Activated effector memory CD4-positive, alpha-beta T cell treated with anti-CD3 and anti-CD28 coated beads, Interleukin-2, amount 50 U/mL, for 16 hours (primary cell): ENCODE data around the gene C15orf39.
"Not testable (repeated sequence)": the region's sequence is repeated elsewhere in the genome, so short reads cannot be mapped to it uniquely, and the experiment has no call there.

ENCODE experiments used
- DNase-seq: peaks from one replicate; pipeline ENCODE4 v3.0.0-alpha.2; 2020

The C15orf39 gene

DNA sequence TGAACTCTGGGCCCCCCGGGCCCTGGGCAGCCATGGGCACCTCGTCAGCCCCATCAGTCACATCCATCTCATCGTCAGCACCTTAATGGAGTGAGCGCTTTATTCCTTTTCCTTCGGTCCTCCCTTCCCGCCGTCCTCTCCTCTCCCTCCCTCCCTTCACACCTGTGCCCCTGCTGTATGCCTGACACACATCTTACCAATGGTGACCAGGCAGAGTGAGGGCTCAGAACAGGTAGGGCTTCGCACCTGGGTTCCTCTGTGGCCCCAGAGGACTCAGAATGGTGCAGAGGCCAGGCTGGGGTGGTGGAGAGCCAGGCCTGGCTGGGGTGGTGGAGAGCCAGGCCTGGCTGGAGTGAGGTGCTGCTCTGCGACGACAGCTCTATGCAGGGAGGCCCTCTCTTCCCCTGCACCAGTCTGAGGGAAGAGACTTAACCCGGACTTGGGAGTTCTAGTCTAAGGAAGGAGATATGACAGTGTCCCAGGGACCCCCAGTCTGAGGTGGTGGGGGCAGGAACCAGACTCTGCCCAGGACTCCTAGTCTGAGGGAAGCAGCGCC lies 11.6 kb downstream of the C15orf39 start:
- no peak for DNase-seq

DNA sequence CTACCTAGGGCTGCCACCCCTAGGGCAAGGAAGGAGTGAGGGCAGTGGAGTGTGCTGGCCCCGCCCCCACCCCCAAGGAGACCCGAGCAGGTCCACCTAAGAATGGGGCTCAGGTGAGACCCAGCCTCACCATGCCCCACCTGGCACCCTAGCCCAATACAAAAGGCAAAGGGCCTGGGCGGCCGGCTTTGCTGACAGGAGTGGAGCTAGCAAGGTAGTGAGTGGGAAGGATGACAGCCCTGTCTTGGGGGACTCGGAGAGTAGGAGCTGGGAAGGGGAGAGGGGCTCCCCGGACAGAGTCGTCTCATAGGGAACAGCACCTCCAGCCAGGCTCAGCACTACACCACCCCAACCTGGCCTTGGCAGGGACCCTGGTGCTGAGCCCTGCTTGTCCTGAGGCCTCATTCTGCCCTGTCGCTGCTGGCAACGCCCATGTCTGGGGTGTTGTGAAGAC lies 12.1 kb downstream of the C15orf39 start:
- no peak for DNase-seq

DNA sequence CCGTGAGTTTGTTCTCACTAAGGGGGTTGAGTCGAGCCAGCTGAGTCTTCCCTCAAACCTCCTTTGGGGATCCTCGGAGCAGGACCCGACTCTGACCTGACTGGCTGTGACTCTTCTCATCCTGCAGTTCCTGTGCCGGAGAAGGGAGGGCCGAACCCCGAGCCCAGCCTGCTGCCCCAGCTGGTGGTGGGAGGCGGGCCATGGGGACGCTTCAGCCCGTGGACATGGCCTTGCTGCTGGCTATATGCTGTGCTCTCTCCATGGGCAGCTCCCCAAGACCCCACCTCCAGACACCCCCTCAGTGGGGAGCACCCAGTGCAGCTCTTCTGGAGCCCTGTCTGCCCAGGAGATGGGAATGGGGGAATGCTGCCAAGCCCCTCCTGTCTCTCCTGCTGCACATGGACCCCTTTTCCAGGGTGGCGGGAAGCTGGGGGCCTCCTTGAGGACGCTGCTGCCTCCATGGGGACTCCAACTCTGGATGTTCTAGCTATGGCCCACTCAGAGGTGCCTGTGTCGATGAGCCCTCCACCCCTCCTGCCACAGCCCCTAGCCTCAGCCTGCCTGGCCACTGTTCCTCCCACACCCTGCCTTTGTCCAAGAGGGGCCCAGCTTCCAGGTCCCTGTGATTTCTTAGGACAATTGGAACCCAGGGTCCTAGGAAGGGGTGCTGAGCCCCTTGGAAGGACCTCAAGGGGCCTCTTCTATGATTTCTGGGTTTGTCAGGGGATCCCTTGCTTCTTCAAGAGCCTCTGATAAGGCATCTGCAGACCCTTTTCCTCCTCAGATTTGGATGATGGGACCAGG lies 12.8 kb downstream of the C15orf39 start:
- DNase-seq, result no peak

DNA sequence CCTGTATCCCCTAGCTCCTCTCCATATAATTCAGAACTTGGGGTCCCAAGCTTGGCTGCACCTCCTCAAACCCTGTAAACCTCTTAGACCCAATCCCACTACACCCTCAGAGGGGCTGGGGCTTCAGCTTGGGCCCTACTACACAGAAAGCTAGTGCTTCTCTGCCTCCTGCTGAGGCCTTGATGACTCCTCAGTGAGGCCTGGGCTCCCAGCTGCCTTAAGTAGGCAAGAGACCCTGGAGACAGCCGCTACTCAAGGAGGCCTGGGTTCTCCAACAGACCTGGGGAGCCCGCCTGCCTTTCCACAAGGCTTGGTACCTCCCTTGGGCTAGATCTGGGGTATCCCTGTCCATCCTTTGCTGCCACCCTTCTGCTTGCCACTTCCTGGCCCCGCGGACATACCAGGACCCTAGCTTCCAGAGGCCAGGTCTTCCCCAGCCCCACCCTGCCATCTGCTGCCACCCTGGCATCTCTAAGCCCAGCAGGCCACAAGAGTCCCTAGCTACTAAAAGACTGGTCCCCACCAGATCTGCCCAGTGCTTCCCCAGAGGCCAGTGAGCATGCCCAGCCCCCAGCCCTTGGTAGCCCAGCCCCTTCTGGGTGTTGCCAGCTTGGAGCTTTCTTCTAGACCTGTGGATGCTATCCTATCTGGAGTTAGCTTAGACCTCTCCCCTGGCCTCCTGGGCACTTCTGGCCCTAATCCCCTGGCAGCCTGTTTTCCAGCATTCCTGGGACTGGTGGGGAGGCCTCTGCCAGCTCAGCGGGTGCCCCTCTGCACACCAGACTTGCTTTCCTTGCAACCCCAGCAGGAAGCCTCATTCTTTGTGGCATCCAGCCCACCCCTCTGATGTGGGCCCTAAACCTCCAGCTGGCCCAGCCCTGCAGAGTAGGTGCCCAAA lies 13.7 kb downstream of the C15orf39 start:
- DNase-seq, result no peak

DNA sequence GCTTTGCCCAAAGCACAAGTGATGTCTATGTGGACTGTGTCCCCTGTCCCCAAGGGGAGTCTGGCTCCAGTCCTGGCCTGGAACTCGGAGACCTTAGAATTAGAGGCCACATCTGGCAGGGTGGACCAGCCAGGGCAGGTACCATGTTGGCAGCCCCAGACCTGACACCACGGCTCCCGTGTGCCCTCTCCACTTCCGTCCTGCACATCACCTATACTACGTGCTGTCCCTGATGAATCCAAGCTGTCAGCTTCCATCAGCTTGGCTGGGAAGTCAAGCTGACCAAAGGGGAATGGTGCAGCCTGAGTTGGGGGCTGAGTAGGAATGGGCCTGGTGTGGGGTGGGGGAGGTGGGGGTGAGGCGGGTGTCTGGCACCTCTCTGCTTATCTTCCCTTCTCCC lies 15.3 kb downstream of the C15orf39 start:
- no peak for DNase-seq

DNA sequence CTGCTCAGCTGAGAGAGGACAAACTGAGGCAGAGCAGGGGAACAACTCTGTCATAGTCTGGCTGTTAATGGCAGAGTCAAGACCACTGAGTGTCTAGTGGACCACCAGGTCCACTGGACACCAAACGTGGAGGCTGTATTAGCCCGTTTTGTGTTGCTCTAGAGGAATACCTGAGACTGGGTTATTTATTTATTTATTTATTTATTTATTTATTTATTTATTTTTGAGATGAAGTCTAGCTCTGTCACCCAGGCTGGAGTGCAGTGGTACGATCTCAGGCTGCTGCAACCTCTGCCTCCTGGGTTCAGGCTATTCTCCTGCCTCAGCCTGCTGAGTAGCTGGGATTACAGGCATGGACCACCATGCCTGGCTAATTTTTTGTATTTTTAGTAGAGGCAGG lies 15.9 kb downstream of the C15orf39 start:
- not testable (repeated sequence) for DNase-seq

DNA sequence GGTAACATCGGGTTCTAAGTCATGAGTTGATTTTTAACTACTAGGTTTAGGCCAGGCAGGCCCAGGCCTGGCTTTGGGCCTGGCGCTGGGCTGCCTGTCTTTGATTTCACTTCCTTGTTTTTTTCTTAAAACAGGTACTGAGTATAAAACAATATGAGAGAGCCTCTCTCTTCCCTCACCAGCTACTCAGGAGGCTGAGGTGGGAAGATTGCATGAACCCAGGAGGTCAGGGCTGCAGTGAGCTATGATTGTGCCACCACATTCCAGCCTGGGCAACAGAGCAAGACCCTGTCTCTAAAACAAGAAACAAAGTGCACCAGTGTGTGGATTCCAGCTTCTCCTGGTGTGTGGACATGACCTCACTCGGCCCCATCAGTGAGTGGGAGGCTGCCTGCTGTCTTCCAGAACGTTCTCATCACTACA lies 17.8 kb downstream of the C15orf39 start:
- DNase-seq, result not testable (repeated sequence)

DNA sequence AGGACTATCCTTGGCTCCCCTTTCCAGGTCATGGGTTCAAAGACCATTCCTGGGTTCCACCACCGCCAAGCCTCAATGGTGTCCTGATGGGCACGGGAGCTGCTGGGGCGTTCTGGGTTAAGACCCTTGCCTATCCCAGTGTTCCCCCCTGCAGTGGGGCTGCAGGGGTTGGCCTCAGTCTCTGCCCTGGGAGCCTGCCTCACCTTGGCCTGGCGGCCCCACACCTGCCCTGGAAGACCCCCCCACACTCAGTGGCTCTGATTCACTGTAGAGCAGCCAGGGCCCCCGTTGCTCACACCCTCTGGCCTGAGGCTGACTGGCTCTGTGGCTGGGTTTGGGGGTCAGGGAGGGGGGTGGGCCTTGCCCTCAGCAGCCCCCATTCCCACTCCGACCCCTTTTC lies 22.0 kb downstream of the C15orf39 start:
- DNase-seq, result no peak

DNA sequence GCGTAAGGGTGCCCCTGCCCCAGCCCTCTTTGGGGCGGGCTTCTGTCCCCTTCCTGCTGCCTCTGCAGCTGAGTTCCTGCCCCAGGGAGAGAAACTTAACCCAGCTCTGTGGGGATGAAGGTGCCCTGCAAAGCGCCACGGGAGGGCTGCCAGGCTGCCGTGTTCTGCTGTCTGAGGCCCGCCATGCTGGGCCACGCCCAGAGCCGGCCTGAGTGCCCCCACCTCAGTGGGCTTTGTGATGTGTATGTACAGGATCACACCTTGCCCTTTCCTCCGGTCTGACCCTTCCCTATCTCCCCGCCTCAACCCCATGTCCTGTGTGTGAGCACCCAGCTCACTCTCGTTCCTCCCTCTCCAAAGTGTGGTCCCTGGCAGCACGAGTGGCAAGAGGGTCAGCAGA lies 22.6 kb downstream of the C15orf39 start:
- no peak for DNase-seq

DNA sequence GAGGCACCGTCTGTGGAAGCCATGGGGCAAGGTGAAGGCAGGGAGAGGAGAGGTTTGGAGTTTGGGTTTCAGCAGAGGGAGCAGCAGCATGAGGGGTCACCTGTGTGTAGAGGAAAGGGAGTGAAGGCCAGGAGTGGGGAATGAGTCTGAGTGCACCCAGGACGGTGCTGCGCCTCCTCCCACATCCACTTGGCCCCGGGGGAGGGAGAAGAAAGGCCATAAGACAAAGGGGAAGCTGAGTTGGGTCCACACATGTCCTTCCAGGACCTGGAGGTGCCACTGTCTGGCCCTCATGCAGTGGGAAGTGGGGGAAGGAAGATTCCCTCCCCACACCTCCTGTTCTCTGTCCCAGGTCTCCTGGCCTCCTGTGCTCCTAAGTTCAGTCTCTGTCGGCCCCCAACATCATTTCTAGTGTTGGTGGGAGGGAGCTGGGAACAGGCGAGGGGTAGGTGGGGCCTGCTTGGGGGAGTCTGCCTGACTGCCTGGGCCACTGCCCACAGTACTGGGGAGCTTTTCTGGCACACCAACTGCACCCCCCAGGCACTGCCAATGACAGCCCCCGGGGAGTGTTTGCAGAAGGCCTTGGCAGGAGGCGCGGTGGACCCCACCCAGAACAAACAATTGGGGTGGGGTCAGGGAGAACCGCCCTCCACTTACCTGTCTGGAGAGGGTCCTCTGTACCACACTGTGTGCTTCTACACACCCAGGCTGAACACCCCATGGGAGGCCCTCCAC lies 23.6 kb downstream of the C15orf39 start:
- not testable (repeated sequence) for DNase-seq

DNA sequence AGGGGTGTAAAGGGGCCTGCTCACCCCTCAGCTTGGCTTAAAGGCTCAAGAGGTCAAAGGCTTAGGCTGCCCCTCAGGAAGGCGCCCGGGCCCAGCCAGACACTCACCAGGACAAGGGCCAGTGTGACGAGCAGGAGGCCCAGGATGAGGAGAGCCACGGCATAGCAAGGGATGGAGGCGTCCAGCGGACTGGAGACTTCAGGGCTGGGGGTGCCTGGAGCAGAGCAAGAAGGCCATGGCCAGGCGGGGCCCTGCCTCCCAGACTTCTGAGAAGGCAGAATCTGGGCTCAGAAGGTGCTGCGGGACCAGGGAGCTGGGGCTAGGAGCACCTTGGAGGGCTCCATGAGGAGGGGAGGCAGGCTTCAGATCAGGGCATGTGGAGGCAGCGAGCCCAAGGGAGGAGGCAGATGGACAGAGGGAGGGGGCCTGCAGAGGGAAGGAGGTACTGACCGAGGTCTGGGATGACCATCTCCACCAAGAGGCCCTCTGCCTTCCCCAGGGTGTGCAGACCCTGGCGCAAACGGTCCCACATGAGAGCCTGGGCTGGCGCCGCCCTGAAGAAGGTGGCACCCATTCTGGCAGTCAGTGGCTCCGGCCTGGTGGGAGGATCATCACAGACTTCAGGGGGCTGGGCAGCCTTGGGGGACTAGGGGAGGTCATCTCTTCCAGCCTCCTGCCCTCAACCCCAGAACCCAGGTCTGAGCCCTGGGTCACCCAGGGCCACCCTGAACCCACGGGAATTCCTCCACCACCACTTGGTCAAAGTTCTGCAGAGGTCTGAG lies 24.5 kb downstream of the C15orf39 start:
- DNase-seq, result no peak

DNA sequence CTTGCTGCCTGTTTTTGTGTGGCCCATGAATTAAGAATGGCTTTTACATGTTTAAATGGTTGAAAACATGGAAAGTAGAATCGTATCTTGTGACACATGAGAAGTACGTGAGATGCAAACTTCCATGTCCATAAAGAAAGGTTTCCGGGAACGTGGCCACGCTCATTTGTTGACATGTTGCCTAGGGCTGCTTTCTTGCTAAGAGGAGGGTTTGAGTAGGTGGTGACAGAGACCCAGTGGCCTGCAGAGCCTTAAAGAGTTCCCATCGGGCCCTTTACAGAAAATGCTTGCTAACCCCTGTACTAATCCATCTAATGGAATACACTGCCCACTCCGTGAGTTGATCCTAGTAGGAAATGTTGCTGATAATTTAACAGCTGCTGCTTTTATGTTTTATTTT lies 25.4 kb downstream of the C15orf39 start:
- not testable (repeated sequence) for DNase-seq

DNA sequence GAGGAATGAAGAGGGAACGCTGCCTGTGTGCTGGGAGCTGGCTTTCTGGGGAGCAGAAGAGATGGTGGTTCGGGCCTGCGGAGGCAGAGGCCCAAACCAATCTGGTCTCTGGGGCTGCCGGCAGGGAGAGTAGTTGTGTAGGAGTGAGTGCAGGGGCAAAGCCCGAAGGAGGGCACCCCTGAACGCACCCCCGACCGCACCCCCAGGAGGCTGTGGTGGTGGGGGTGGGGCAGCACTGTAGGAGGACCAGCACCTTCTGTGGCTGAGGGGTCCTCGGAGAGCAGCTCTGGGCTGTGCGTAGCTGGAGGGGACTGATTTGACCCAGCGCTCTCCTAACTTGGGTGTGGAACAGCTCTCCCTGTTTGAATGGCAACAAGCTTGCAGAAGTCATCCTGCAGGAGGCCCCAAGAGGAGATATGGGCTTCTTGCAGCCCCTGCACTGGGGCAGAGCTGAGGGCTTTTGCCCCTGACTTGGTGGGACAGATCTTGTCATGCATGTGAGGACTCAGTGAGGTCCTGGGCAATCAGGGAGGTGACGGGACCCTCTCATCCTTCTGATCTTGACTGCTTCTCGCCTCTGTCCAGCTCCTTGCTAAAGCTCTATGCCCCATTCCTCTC lies 26.1 kb downstream of the C15orf39 start:
- DNase-seq, result no peak

DNA sequence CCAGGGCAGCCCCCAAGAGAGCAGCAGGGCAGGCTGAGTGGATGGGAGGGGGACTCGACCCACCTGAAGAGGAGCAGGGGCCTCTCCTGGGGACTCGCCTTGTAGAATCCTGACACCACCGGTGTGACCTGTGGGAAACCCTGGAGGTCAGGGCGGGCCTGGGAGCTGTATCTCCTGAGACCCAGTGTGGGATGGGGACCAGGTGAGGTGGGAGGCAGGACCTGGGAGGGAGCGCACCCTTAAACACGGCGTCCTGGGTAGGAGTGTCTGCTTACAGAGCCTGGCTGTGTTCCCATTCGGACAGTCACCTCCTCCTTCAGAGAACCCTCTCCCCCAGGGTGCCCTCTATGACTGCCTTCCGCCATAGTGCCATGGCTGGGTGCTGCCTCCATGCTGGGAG lies 27.1 kb downstream of the C15orf39 start:
- no peak for DNase-seq

DNA sequence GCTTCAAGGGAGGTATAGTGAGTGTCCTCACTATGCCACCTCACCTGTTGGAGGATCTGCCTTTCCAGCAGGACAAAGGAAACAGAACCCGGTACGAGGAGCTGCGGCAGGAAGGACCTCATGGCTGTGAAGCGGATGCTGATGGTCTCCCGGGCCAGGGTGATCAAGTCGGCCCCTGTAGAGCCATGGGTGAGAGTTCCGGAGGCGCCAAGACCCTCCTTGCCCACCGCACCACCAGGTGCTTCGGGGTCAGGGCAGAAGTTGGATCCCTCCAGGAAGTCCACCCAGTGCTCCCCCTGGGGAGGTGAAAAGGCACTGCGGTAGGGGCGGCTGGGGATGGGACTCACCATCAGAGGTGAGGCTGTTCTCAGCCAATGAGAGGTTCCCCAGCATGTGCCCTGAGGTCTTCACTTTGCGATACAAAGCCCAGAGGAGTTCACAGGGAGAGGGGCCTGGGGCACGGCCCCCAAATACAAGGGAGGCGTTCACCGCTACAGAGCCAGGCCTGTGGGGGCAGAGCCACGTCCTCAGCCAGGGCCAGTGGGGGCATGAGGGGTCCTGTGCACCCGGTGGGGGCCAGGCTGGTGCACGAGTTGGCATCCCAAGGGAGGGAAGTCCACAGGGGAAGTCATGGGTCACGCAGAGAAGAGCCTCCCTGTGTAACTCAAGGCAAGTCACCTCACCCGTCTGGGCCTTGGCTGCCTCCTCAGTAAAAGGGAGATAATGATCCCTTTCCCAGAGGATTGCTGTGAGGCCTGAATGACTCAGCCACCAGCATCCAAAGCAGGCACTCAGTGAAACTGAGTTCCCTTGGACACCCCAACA lies 27.7 kb downstream of the C15orf39 start:
- peak; percentile 42 for DNase-seq

DNA sequence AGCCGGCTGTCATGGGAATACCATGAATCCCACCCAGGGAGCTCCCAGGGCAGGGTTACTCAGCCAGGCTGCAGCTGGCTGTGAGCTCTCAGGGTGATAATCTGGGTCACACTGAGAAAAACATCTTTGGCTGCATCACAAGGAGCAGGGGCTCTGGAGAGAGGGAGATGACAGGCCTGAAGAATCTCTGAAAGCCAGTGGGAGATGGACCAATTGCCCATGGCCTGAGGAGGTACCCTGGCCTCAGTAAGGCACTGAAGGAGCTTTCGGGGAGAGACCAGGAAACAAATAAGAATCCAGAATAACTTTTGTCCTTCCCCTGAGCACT lies 28.3 kb downstream of the C15orf39 start:
- peak; percentile 28 for DNase-seq

DNA sequence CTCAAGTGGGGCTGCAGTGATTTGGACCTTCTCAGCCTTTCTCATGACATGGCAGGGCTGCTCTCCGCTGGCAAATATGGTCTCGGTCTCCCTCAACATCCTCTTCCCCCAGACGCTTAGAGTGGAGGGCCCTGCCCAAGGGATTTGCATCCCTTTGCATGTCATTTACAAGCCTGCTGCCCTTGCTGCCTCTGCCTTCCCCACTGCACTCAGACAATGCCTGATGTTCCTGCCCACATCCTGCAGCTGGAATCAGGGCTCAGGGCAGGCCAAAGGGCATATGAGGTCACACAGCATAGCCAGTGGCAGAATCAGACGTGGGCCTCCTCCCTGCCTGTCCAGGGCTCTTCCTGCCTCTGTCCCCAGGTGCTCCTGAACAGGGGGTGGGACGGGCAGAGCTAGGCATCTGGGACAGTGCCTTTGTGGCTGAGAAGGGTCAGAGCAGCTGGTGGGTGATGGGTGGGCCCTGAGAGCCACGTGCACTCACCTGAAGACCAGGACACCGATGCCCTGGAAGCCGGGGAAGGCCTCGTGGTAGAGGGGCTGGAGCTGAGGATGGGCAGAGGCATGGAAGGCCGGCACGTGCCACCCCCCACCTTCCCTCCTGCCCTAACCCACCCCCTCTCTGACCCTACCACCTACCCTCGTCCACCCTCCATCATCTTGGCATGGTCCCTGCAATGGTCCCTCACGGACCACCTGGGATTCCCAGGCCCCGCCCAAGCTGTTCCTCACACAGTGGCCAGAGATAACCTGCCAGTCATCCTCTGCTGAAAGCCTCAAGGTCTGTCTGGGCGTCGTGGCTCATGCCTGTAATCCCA lies 29.1 kb downstream of the C15orf39 start:
- peak; percentile 53 for DNase-seq

DNA sequence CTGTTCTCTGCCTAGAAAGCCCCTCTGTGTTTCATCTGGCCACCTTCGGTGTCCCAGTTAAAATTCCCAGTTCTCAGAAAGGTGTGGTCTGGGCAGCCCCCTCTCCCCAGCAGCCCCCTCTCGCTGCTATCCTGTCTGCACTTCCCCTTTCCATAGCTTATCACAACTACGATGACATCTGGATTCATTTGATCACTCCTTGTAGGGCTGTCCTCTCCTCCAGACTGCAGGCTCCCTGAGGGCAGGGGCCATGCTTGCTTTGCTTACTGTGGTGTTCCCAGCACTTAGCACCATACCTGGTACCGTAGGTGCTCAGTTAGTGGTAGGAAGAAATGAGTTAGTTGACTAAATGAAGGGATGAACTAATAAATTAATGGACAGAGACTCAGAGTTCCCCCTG lies 30.2 kb downstream of the C15orf39 start:
- DNase-seq, result peak; percentile 33

DNA sequence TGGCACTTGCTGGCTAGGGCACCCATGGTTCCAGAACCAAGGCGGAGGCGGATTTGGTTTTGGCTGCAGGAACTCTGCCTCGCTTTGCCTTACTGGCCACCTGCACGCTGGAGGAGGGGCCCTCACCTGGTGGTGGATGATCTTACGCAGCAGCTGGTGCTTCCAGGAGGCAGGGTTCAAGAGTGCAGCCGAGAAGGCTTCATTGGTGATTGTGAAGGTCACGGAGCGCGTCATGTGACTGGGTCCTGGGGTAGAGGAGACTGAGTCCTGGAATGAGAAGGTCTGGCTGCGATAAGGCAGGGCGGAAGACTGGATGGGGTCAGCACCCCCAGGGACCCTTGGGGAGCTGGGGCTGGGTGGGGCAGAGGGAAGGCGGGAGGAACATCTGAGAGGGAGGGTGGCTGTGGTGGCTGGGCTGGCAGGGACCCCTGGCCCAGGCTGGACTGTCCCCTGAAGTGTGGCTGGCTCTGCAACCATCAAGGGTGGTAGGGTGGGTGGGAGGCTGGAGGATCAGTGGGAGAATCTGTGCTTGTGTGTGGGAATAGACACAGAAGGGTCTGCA lies 30.7 kb downstream of the C15orf39 start:
- DNase-seq, result peak; percentile 22
